ENCODE data around the gene HEPN1.

HEPN1 gene

DNA sequence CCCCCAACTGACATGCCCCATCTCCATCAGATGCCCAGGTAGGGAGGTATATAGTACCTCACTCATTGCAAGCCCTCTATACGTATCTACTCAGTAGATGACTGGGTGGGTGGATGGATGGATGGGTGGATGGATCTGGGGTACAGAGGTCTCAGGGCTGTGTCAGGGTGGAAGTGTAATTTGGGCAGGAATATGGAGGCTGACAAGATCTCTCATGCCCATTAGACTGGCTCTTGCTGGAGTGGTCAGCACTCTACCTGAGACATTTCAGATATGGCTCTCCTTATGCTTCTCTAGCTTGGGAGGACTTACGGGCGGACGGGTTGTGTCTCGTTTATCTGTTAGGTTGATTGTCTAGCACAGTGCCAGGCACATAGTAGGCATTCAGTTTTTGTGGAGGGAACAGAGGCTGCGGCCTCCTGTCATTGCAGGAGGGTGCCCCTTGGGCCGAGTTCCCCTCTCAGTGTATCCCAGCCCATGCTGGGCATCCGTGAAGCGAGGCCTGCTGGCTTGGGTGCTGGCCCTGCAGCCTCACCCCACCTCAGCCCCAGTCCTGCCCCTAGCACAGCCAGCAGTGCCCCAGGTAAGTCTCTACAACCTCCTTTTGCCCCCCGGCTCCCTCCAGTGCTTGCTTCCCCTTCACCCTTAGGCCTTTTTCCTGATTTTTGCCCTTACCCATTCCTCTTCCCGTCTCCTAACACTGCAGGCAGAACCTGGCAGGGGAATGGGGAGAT, 40.1 kb upstream of the HEPN1 start:
- H3K4me3 ChIP-seq (ENCODE audit: low read length): no peak overlapping the region
- TF ChIP-seq, protein P1, sequence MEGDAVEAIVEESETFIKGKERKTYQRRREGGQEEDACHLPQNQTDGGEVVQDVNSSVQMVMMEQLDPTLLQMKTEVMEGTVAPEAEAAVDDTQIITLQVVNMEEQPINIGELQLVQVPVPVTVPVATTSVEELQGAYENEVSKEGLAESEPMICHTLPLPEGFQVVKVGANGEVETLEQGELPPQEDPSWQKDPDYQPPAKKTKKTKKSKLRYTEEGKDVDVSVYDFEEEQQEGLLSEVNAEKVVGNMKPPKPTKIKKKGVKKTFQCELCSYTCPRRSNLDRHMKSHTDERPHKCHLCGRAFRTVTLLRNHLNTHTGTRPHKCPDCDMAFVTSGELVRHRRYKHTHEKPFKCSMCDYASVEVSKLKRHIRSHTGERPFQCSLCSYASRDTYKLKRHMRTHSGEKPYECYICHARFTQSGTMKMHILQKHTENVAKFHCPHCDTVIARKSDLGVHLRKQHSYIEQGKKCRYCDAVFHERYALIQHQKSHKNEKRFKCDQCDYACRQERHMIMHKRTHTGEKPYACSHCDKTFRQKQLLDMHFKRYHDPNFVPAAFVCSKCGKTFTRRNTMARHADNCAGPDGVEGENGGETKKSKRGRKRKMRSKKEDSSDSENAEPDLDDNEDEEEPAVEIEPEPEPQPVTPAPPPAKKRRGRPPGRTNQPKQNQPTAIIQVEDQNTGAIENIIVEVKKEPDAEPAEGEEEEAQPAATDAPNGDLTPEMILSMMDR (conservative IDR thresholded peaks at IDR 0.05; ENCODE audit: low read depth, low read length): no peak
- DNase-seq (ENCODE audit: low read depth): no peak

DNA sequence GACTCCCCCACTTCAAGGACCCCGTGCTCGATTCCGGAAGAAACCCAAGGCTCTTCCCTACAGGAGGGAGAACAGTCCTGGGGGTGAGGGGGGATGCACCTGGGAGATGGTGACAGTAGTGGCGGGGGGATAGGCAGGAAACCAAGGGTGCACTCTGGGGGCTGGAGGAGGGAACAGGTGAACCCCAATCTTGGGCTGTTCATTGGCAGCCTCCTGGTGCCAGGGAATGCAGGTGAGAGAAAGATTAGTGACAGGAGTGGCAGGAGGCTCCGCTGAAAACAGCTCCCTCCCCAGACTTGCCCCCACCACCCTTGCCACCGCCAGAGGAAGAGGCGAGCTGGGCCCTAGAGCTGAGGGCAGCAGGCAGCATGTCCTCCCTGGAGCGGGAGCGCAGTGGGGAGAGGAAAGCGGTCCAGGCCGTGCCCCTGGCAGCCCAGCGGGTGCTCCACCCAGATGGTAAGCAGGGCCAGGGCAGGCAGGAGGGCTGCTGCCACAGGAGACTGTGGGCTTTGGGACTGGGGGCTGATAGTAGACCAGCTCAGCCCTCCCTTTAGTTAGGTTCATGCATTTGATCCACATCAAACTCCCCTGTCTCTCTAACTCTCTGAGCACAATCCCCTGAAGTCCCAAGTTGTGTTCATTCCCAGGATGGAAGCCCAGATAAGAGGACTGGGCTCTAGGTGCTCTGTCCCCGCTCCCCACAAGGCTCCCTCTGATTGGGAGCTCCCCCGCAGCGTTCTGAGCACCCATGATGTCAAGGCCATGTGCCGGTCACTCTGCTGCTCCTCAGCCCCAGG, 39.4 kb upstream of the HEPN1 start:
- TF ChIP-seq, protein P1 (conservative IDR thresholded peaks at IDR 0.05; ENCODE audit: low read depth, low read length): no peak
- DNase-seq (ENCODE audit: low read depth): no peak
- no peak overlapping the region for H3K4me3 ChIP-seq (ENCODE audit: low read length)

DNA sequence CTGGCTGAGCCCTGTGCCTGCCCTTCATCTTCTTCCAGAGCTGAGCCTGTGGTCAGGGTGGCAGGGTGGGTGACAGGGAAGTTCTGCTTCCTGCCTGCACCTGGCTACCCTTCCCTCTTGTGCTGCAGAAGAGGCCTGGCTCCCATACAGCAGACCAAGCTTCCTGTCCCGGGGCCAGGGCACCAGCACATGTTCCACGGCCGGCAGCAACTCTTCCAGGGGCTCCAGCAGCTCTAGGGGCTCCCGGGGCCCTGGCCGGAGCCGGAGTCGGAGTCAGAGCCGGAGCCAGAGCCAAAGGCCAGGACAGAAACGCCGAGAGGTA, 38.8 kb upstream of the HEPN1 start:
- no peak for DNase-seq (ENCODE audit: low read depth)
- H3K4me3 ChIP-seq (ENCODE audit: low read length): no peak overlapping the region
- TF ChIP-seq, protein P1 (conservative IDR thresholded peaks at IDR 0.05; ENCODE audit: low read depth, low read length): no peak

DNA sequence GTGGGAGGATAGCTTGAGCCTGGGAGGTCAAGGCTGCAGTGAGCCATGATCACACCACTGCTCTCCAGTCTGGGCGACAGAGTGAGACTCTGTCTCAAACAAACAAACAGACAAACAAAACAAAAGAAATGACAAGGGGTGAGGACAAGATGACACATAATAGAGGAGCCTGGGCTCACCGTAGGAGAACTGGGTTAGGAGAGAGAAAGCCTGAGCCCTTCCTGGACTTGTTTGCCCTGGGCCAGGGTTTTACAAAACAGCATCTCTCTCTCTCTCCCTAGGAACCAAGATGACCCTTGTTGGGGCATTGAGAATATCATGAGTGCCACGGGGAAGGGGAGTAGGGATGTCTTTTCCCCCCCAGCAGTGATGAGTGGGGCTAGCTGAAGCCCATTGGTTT, 38.1 kb upstream of the HEPN1 start:
- TF ChIP-seq, protein P1 (conservative IDR thresholded peaks at IDR 0.05; ENCODE audit: low read depth, low read length): no peak
- no peak overlapping the region for H3K4me3 ChIP-seq (ENCODE audit: low read length)
- DNase-seq (ENCODE audit: low read depth): no peak

DNA sequence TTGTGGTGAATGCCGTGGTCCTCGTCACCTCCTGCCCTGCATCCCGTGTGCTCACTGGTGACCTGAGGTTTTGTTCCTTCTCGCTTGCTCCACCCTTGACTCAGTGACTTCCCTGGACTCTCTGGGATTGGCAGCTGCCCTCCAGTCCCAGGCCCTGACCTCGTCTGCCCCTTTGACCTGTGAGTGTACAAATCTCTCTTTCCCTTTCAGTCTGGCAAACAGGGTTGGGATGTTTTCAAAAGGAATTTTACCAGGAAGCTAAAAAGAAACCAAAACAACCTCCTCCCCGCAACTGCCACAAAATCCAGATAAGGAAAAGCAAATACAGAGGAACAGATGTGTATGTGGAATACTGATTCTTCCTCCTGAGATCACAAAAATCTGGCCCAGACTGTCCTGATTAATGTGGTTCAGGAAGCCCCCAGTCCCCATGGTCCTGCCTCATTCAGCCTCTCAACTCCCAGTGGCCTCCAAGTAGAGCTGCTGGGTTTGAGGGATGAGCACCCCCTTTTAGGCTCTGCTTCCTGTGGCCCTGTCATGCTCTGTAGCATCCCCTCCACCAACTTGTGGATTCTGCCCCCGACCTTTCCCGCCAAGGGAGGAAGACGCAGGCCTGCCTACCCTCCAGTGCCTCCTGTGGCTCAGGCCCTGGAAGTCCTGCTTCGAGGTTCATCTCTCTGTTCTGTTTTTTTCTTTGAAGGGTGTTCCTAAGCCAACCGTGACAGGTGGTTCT, 36.5 kb upstream of the HEPN1 start:
- no peak overlapping the region for H3K4me3 ChIP-seq (ENCODE audit: low read length)
- DNase-seq (ENCODE audit: low read depth): no peak
- TF ChIP-seq, protein P1 (conservative IDR thresholded peaks at IDR 0.05; ENCODE audit: low read depth, low read length): no peak

DNA sequence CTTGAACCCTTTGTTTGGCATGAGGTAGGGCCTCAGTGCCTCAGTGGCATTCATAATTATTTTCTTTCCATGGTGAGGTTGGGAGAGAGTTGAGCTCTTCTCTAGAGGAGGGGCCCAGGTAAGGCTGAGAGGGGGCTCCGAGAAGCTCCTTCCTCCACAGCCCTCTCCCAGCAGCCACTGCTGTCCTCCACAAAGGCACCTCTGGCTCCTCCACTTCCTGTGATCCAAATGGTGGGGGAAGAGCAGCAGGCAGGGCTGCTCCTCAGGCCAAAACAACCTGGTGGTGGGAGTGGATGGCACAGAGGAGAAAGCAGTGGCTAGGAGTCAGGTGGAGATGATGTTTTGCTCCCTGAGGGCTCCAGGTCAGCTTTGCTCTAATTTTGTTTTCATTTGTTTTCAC, 34.7 kb upstream of the HEPN1 start:
- TF ChIP-seq, protein P1 (conservative IDR thresholded peaks at IDR 0.05; ENCODE audit: low read depth, low read length): no peak
- H3K4me3 ChIP-seq (ENCODE audit: low read length): no peak overlapping the region
- no peak for DNase-seq (ENCODE audit: low read depth)
